Nephron progenitor cell (in vitro differentiated cells): ENCODE data around the gene OTUB1.
A peak's percentile ranks its signal among the peaks of the same experiment; 100 is the strongest.

Experiments used
- DNase-seq: peaks from one replicate; pipeline ENCODE4 v3.0.0; 2021
- H3K27ac Mint-ChIP-seq: 2 replicates; pipeline ENCODE4 v1.8.0; 2021; ENCODE audit warnings: mild to moderate bottlenecking, moderate library complexity, mixed read lengths
- H3K27me3 Mint-ChIP-seq: 2 replicates; pipeline ENCODE4 v1.8.0; 2021; ENCODE audit warnings: mild to moderate bottlenecking, low read depth, mixed read lengths; ENCODE audit not compliant: poor library complexity
- H3K36me3 Mint-ChIP-seq: 2 replicates; pipeline ENCODE4 v1.8.0; 2021; ENCODE audit warnings: low read depth, mixed read lengths
- H3K4me1 Mint-ChIP-seq: 2 replicates; pipeline ENCODE4 v1.8.0; 2021; ENCODE audit warnings: mixed read lengths
- H3K4me3 Mint-ChIP-seq: 2 replicates; pipeline ENCODE4 v1.8.0; 2021; ENCODE audit warnings: mild to moderate bottlenecking, moderate library complexity, mixed read lengths
- H3K9me3 Mint-ChIP-seq: 2 replicates; pipeline ENCODE4 v1.8.0; 2021; ENCODE audit warnings: mild to moderate bottlenecking, moderate library complexity, mixed read lengths
- CTCF ChIP-seq: fragments of 200-600 bp; sonication (generic); IDR thresholded peaks from 2 replicates; pipeline ENCODE4 v1.5.0; 2021; ENCODE audit warnings: antibody characterized with exemption

The OTUB1 gene

GRCh38 chr11:64038500-64038899 is 52.3 kb downstream of the OTUB1 start:
- H3K4me3 Mint-ChIP-seq = no peak overlapping the region
- TF ChIP-seq CTCF = no peak
- H3K36me3 Mint-ChIP-seq = no peaks in the 10 kb centered on the region
- no peak overlapping the region for H3K27ac Mint-ChIP-seq
- peaks cover 39% of the 10 kb centered on the region for H3K4me1 Mint-ChIP-seq
- H3K27me3 Mint-ChIP-seq = peaks cover 69% of the 10 kb centered on the region
- no peaks in the 10 kb centered on the region for H3K9me3 Mint-ChIP-seq
- no peak for DNase-seq

- Mint-ChIP-seq H3K4me1 (peaks cover 36% of the 10 kb centered on the region), H3K27ac (no peak overlapping the region), H3K4me3 (no peak overlapping the region), H3K36me3 (no peaks in the 10 kb centered on the region), H3K27me3 (peaks cover 62% of the 10 kb centered on the region), H3K9me3 (no peaks in the 10 kb centered on the region)
- no peak for TF ChIP-seq CTCF
- DNase-seq = no peak
Observed at GRCh38 chr11:64039012-64039665, 52.9 kb downstream of the OTUB1 start.

GRCh38 chr11:64040684-64041322 is 54.6 kb downstream of the OTUB1 start:
- Mint-ChIP-seq H3K4me1 (peaks cover 31% of the 10 kb centered on the region), H3K27me3 (peaks cover 49% of the 10 kb centered on the region), H3K4me3 (no peak overlapping the region), H3K27ac (no peak overlapping the region), H3K9me3 (no peaks in the 10 kb centered on the region), H3K36me3 (no peaks in the 10 kb centered on the region)
- peak; percentile 41 for DNase-seq
- peak; percentile 52 for TF ChIP-seq CTCF

- Mint-ChIP-seq H3K4me3 (no peak overlapping the region), H3K4me1 (peaks cover 31% of the 10 kb centered on the region), H3K9me3 (no peaks in the 10 kb centered on the region), H3K36me3 (no peaks in the 10 kb centered on the region), H3K27ac (no peak overlapping the region), H3K27me3 (peaks cover 45% of the 10 kb centered on the region)
- TF ChIP-seq CTCF = no peak
- DNase-seq = no peak
Observed at GRCh38 chr11:64041846-64042245, 55.6 kb downstream of the OTUB1 start.

- no peak for TF ChIP-seq CTCF
- Mint-ChIP-seq H3K4me3 (no peak overlapping the region), H3K27ac (no peak overlapping the region), H3K27me3 (peaks cover 40% of the 10 kb centered on the region), H3K36me3 (no peaks in the 10 kb centered on the region), H3K4me1 (peaks cover 31% of the 10 kb centered on the region), H3K9me3 (no peaks in the 10 kb centered on the region)
- peak; percentile 41 for DNase-seq
Observed at GRCh38 chr11:64042301-64042700, 56.1 kb downstream of the OTUB1 start.

GRCh38 chr11:64043545-64043944 is 57.3 kb downstream of the OTUB1 start:
- no peaks in the 10 kb centered on the region for H3K9me3 Mint-ChIP-seq
- H3K27me3 Mint-ChIP-seq = peaks cover 28% of the 10 kb centered on the region
- H3K27ac Mint-ChIP-seq = no peak overlapping the region
- H3K36me3 Mint-ChIP-seq = no peaks in the 10 kb centered on the region
- H3K4me3 Mint-ChIP-seq = no peak overlapping the region
- peaks cover 31% of the 10 kb centered on the region for H3K4me1 Mint-ChIP-seq
- no peak for TF ChIP-seq CTCF
- DNase-seq = no peak
